ENCODE data around the gene SMYD3.

Gene SMYD3

DNA sequence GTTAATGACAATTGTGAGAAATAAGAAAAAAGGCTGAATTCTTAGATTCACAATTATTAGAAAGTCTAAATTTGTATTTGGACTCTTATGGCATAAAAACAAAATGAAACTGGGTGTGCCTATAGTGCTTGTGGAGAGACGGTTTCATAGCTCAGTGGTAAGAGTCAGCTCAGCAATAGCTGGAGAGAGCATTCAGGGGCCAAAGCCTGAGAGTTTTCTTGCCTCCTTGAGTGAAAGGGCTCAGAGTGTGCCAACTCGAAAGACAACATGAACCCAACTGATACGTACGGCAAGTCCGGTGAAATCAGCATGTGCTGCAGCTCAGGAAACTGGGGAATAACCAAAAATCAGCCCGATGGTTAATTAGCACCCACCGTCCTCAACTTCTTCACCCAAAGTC, 577.9 kb downstream of the SMYD3 start:
- no peak for DNase-seq (ENCODE audit: low read depth in 2 of 3, low spot score in 1 of 3)

DNA sequence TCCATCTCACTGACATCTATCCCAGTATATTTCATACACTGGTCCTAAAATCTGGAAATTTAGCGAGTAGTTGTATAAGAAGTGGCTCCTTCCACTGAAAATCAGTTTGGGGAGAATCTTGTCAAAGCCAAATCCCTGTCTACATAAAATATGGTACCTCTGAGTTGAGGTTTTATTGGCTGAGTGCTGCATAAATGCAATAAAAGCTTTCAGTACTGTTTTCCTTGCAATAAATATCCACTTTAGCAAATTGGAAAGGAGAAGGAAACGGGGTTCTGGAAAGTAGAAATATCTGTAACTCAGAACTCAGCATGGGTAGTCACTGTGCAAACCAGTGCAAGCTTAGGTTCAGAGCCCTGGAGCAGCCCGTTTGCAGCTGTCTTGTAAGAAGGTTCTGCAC, 580.2 kb downstream of the SMYD3 start:
- DNase-seq (ENCODE audit: low read depth in 2 of 3, low spot score in 1 of 3) = no peak

DNA sequence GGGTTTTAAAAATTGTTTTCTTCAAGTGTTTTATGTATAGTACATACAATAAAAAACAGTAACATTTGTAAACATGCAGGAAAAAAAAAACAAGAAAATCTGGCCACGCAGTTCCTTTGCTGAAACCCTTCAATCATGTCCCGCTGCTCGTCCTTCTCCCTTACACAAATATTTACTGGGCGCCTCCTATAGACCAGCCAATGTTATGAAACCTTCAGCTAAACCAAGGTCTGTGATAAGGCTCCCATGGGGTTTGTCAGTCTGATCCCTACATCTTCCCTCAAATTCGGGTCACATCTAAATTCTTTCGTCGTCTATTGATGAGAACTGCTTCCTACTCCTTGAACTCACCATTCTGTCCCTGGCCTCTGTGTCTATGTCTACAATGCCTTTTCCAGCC, 583.9 kb downstream of the SMYD3 start:
- no peak for DNase-seq (ENCODE audit: low read depth in 2 of 3, low spot score in 1 of 3)

DNA sequence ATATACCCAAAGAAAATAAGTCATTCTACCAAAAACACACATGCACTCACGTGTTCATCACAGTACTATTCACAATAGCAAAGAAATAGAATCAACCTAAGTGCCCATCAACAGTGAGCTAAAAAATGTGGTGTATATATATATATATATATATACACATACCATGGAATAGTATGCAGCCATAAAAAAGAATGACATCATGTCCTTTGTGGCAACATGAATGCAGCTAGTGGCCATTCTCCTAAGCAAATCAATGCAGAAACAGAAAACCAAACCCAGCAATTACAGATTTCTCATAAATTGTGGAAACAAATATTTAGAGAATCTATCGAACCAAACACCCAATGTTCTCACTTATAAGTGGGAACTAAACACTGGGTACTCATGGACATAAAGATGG, 585.7 kb downstream of the SMYD3 start:
- no peak for DNase-seq (ENCODE audit: low read depth in 2 of 3, low spot score in 1 of 3)

DNA sequence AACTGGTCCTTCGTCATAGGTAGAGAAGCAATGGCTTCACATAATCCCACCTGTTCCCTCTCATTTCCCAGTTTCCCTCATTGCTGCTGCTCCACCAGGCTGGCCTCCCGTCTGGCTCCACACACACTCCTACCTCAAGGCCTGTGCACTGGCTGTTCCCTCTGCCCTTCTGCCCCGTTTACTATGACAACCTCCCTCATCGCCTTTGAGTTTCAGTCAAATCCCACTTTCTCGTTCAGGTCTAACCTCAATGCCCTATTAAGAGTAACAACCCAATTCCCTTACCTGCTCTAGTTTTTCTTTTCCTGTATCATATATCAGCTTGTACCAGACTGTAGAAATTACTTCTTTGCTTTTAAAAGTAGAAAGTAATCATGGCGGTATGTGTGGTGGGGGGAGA, 589.7 kb downstream of the SMYD3 start:
- no peak for DNase-seq (ENCODE audit: low read depth in 2 of 3, low spot score in 1 of 3)

DNA sequence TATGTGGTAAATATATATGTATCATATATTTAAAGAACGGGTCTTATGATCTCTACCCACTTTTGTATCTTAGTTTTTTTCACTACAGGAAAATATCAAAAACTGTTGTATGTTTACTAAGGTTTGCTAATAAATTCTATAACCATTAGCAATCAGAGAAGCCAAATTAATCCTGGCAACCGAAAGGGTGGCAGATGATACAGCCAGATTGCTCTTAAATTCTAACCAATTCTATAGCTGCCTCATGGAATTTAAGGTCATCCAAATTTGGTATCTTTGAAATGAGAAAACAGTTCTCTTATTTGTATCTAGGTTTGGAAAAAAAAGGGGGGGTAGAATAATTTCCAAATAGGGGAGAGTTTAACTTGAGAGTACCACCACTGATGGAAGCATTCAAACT, 591.2 kb downstream of the SMYD3 start:
- no peak for DNase-seq (ENCODE audit: low read depth in 2 of 3, low spot score in 1 of 3)

DNA sequence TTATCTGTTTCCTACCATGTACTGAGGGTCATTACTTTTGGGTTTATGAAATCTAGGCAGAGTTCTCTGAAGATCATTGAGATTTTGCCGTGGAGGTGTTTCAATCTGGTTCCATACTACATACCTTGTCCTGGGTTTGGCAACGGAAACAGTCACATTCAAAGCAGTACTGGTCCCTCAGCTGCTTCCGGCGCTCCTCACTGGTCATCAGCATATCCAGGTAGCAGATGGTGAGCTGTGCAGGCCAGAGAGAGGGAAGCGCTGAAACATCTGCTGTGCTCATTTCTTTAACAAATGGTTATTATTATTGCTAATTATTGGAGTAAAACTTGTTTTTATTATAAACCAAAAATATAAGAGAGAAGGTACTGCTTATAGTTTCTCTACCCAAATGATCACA, 591.7 kb downstream of the SMYD3 start:
- DNase-seq (ENCODE audit: low read depth in 2 of 3, low spot score in 1 of 3) = no peak

DNA sequence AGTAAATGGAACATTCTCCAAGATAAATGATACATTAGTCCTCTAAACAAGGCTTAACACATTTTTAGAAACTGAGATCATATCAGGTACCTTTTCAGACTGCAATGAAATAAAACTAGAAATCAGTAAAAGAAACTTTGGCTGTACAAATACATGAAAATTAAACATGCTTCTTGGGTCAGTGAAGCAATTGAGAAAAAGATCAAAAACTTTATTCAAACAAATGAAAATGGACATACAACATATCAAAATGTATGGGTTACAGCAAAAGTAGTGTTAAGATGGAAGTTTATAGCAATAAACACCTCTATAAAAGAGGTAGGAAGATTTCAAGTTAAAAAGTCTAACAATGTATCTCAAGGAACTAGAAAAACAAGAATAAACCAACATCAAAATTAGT, 598.5 kb downstream of the SMYD3 start:
- no peak for DNase-seq (ENCODE audit: low read depth in 2 of 3, low spot score in 1 of 3)

DNA sequence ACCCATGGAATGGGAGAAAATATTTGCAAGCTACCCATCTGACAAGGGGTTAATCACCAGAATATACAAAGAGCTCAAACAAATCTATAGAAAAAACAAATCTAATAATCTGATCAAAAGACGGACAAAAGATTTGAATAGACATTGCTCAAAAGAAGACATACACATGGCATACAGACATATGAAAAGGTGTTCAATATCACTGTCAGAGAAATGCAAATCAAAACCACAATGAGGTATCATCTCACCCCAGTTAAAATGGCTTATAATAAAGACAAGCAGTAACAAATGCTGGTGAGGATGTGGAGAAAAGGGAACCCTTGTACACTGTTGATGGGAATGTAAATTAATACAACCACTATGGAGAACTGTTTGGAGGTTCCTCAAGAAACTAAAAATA, 600.9 kb downstream of the SMYD3 start:
- DNase-seq (ENCODE audit: low read depth in 2 of 3, low spot score in 1 of 3) = no peak

DNA sequence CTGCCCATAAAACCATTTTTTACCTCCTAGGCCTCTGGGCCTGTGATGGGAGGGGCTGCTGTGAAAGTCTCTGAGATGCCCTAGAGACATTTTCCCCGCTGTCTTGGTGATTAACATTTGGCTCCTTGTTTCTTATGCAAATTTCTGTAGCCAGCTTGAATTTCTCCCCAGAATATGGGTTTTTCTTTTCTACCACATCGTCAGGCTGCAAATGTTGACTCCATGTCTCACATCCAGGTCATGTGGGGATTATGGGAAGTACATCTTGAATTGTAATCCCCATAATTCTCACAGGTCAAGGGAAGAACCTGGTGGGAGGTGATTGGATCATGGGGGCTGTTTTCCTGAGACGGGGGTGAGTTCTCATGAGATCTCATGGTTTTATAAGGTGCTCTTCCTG, 603.2 kb downstream of the SMYD3 start:
- DNase-seq (ENCODE audit: low read depth in 2 of 3, low spot score in 1 of 3) = no peak

DNA sequence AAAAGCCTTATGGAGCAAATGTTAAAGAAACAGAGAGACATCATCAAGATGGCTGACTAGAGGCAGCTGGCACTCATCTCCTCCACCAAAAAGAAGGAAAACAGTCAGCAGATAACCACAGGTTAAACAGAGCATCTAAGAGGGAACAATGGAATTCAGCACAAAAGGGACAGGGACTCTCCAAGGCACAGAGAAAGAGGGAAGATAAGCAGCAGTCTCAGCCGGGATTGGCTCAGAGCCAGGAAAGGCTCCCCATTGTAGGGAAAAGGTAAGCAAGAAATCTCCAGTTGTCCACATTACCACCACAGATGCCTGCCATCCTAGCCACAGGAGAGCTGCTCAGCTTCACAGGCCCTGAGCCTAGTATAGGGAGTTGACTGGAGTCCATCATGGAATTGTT, 605.5 kb downstream of the SMYD3 start:
- no peak for DNase-seq (ENCODE audit: low read depth in 2 of 3, low spot score in 1 of 3)

DNA sequence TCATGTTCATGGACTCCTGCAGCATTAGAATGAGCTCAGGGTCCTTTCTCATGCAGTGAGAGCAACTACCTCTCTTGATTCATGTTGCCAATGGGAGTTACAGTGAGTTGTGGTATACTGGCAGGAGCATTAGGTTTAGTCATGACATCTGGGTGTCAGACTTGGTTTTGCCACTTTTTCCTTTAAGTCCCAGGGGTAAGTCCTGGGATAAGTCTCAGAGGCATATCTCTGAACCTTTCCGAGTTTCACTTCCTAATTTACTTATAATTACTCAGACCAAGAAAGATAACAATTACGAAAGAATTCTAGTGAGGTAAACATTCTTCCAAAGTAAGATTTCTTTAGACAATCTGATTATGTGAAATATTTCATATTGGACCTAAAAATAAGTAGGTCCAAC, 606.0 kb downstream of the SMYD3 start:
- no peak for DNase-seq (ENCODE audit: low read depth in 2 of 3, low spot score in 1 of 3)

DNA sequence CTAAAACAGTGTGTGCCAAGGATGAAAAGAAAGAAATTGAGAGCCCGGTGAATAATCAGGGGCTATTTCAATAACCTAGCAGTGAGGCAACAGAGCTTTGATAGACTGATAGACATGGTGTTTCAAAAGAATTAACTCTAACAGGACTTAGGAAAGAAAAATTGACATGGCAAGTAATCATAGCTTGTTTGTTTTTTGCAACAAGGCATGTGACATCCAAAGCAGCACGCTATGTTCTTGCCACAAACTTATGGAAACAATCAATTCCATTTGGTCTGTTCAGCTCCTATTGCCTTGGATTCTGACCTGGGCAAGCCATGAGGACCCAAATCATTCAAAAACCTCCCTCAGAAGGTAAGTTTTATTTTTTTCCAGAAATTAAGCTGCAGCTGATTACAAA, 608.5 kb downstream of the SMYD3 start:
- DNase-seq (ENCODE audit: low read depth in 2 of 3, low spot score in 1 of 3) = no peak

DNA sequence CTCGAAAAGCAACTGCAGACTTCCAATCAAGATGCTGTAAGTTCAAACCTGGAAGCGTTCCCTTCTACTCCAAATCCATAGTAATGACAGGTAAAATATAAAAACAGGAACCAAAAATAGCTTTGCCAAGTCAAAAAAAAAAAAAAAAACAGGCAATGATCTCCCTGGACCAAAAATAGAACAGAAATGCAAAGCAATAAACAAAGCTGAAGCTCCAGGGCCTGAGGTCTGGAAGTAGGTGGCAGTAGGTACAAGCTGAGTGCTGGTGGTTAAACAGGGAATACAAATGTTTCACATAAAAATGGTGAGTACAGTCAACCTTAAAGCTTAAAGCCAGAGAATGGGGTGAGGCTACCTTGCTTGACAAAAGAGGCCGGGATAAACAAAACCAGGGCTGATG, 610.8 kb downstream of the SMYD3 start:
- no peak for DNase-seq (ENCODE audit: low read depth in 2 of 3, low spot score in 1 of 3)

DNA sequence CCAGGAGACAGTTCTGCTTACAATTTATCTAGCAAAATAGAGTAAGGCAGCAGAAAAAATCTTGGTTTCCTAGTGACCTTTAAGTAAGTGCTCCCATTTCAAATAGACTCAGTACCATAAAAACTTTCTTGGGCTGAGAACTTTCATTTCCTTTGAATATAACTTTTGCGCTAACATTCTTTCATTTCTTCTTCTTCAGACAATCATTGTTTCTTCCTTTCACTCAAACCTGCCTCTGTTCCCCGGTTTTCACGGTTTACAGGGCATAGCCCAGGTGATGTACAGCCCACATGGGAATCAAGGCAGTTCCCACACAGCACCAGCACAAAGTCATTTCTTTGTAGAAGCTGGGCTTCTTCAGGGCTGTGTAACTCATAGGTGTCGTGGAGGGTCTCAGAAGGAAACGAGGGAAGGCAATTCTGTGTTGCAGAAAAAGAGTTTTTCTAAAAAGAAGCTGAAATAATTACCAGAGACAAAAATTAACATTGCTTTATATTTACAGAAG, 611.6 kb downstream of the SMYD3 start:
- DNase-seq (ENCODE audit: low read depth in 2 of 3, low spot score in 1 of 3) = no peak

DNA sequence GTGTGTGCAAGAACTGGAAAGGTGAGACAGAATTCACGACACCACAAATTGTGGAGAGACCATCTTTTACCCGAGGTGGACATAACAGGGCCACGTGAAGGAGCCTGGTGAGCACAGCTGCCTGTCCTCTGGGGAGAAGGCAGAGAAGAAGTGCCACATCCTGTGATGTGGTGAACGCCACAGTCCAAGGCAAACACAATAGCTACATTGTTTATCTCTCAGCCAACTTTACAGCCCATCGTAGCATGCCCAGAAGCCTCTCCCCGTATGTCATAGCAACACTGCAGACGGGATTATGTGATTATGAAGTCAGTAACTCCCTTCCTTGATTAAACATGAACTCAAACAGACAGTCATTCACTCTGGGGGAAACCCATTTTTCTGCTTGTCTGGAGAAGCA, 612.2 kb downstream of the SMYD3 start:
- no peak for DNase-seq (ENCODE audit: low read depth in 2 of 3, low spot score in 1 of 3)

DNA sequence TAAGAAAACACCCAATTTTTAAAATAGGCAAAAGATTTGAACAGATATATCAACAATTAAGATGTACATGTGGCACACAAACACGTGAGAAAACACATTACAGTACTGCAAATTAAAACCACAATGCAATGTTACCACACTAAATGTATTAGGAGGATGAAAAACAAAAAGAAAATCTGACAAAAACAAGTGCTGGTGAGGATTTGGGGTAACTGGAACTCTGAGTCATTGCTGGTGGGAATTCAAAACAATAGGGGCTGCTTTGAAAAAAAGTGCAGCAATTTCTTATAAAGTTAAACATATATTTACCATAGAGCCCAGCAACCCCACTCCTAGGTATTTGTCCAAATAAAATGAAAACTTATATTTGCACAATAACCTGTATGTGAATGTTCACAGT, 614.1 kb downstream of the SMYD3 start:
- no peak for DNase-seq (ENCODE audit: low read depth in 2 of 3, low spot score in 1 of 3)

DNA sequence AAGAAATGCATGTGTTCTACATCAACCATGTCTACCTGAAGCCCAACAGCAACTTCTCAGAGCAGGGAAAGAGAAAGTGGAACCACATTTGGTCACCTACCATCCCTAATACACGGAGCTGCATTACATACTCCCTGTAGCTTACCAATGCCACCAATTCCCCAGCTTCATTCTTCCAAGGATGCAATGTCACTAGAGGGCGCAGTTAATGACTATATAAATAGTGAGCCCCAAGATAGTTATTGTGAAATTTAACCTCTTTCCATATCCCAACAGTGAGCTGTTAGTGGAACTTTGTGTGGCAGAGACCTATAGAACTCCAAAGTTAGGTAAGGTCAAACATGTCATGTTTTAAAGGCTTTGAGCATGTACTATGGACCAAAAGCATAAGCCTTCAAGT, 618.3 kb downstream of the SMYD3 start:
- DNase-seq (ENCODE audit: low read depth in 2 of 3, low spot score in 1 of 3) = no peak

DNA sequence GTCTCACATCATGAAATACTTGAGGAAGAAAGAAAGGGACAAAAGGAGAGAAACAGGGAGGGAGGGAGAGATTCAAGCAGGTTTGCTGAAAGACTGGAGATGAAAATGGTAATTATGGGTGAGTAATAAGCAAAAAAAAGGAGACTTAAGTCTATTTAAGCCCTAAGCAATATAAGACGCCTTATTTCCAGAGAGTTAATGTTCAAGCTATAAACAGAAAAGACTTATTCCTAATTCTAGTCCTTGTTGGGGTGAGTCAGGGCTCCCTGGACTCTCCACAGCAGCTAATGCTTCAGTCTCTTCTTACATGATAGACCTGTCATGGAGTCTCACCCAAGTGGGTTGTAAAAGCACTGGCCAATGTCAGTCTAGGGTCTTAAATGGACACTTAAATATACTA, 619.2 kb downstream of the SMYD3 start:
- no peak for DNase-seq (ENCODE audit: low read depth in 2 of 3, low spot score in 1 of 3)

DNA sequence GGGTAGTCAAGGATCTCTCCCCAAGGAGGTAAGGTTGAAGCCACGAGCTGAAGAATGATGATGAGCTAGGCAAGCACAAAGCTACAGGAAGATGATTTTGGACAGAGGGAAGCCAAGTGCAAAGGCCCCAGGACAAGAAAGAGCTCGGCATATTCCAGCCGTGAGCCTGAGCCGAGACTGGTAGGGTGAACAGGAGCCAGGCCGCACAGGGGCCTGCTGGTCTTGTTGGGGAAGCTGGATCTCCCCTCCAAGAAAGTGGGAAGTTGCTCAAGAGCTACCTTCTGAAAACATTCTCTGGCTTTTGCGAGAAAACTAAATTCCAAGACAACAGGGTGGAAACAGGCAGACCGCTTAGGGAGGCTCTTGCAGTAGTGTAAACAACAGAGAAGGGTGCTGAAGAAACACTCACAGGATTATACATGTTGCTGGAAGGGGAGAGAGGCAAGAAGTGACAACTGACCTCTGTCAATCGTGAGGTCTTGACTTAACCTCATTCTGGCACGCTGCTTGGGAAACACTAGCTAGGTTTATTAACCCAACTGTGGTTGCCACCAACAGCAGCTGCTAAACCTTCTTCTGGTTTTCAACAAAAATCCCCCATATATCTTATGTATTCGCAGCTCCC, 625.2 kb downstream of the SMYD3 start:
- no peak for DNase-seq (ENCODE audit: low read depth in 2 of 3, low spot score in 1 of 3)

DNA sequence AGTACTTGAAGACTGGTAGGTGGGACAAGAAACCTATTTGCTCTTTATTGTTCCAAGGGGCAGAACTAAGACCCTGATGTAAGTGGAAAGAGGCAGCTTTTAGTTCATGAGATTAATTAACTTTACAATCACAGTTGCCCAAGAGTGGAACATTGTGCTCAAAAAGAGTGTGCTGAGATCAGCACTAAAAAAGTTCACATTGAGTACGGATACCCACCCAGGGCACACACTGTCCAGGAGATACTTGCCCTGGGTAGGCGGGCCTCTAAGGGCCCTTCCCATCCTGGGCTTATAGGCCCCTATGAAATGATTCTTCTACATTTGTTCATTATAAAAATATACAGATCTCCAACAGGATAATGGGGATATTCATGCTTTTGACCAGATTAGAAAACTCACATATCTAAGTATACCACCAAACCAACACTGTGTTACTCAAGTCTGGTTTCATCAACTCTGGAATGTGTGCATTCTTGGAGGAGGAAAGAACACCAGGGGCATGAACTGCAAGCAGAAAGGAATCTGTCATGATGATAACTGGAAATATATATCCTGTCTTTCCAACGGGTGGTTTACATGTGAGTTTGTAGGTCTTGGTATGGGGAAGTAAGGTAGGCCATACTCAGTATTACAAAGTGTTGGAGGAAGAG, 626.2 kb downstream of the SMYD3 start:
- DNase-seq (ENCODE audit: low read depth in 2 of 3, low spot score in 1 of 3) = no peak

DNA sequence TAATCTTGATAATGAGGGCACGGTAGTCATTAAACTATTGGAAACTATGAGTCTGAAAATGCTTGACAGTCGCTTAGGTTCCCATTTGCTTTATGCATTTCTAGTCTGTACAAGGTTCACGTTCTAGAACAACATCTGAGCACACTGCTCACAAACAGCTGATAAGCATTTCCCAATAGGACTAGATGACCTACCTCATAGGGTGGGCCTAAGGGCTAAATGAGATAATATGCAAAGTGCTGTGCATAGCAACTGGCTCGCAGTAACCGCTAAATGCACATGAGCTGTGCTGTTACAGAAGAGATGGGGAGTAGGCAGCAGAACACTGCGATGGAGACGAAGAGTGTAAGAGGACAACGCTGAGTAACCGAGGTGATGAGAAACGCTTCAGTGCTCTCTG, 628.0 kb downstream of the SMYD3 start:
- DNase-seq (ENCODE audit: low read depth in 2 of 3, low spot score in 1 of 3) = no peak

DNA sequence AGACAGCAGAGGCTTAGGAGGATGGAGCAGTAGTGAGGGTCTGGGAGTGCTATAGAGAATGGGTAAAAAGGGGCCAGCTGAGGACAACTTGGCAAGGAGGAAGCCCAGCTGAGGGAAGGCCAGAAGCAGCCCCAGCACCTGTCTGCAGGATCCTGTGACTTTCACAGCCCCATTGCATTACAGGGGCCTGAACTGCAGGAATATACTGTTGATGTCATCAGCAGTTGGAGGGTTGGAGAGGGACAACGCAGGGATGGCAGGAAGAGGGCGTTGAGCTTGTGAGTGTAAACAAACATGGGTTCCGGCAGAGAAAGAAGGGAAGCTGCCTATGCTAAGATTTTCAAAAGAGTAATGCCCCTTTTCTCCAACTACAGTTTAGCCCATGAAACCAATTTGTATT, 628.5 kb downstream of the SMYD3 start:
- DNase-seq (ENCODE audit: low read depth in 2 of 3, low spot score in 1 of 3) = no peak
